ENCODE data around the gene KRTAP10-2.
"Not testable (repeated sequence)": the region's sequence is repeated elsewhere in the genome, so short reads cannot be mapped to it uniquely, and the experiment has no call there.

DNA sequence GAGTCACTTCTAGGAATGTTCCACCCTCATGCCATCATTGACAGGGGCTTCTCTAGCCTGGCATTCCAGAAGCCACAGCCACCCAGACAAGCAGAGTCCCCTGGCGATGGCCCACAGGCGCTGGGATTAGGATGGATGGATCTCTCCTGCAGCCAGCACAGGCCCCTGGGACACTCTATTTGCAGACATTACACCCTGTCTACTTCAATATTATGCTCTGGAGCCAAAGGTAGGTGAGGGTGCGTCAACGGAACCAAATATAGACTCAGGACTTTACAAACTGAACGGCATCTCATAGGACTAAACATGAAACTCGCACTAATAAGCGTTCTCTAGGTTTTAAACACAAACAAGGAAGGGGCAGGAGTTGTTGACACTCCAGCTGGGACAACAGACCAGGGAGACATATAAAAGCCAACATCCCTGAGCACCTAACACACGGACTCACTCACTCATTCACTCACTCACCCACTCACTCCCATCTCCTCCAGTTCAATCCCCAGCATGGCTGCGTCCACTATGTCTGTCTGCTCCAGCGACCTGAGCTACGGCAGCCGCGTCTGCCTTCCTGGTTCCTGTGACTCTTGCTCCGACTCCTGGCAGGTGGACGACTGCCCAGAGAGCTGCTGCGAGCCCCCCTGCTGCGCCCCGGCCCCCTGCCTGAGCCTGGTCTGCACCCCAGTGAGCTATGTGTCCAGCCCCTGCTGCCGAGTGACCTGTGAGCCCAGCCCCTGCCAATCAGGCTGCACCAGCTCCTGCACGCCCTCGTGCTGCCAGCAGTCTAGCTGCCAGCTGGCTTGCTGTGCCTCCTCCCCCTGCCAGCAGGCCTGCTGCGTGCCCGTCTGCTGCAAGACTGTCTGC is 49.0 kb upstream of the KRTAP10-2 start, which contains the start of gene KRTAP10-7:
- TF ChIP-seq, protein P1, sequence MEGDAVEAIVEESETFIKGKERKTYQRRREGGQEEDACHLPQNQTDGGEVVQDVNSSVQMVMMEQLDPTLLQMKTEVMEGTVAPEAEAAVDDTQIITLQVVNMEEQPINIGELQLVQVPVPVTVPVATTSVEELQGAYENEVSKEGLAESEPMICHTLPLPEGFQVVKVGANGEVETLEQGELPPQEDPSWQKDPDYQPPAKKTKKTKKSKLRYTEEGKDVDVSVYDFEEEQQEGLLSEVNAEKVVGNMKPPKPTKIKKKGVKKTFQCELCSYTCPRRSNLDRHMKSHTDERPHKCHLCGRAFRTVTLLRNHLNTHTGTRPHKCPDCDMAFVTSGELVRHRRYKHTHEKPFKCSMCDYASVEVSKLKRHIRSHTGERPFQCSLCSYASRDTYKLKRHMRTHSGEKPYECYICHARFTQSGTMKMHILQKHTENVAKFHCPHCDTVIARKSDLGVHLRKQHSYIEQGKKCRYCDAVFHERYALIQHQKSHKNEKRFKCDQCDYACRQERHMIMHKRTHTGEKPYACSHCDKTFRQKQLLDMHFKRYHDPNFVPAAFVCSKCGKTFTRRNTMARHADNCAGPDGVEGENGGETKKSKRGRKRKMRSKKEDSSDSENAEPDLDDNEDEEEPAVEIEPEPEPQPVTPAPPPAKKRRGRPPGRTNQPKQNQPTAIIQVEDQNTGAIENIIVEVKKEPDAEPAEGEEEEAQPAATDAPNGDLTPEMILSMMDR (IDR thresholded peaks at IDR 0.05 in 2 of 3, conservative IDR thresholded peaks at IDR 0.05 in 1 of 3; ENCODE audit: borderline replicate concordance in 1 of 3, insufficient read depth in 1 of 3, low read depth in 2 of 3, low read length in 2 of 3), result not testable (repeated sequence)
- TF ChIP-seq POLR2AphosphoS5 (IDR thresholded peaks at IDR 0.05; ENCODE audit: low read depth, low read length); POLR2A (IDR thresholded peaks at IDR 0.05; ENCODE audit: borderline replicate concordance, extremely low read depth, insufficient read depth, insufficient read length); SIN3A (IDR thresholded peaks at IDR 0.05; ENCODE audit: low read depth); EZH2phosphoT487 (IDR thresholded peaks at IDR 0.05; ENCODE audit: borderline replicate concordance); JUND (IDR thresholded peaks at IDR 0.05): not testable (repeated sequence)
- TF ChIP-seq, protein P2, sequence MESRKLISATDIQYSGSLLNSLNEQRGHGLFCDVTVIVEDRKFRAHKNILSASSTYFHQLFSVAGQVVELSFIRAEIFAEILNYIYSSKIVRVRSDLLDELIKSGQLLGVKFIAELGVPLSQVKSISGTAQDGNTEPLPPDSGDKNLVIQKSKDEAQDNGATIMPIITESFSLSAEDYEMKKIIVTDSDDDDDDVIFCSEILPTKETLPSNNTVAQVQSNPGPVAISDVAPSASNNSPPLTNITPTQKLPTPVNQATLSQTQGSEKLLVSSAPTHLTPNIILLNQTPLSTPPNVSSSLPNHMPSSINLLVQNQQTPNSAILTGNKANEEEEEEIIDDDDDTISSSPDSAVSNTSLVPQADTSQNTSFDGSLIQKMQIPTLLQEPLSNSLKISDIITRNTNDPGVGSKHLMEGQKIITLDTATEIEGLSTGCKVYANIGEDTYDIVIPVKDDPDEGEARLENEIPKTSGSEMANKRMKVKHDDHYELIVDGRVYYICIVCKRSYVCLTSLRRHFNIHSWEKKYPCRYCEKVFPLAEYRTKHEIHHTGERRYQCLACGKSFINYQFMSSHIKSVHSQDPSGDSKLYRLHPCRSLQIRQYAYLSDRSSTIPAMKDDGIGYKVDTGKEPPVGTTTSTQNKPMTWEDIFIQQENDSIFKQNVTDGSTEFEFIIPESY (IDR thresholded peaks at IDR 0.05; ENCODE audit: extremely low read depth, insufficient replicate concordance, low read length), result not testable (repeated sequence)
- TF ChIP-seq, protein P3, sequence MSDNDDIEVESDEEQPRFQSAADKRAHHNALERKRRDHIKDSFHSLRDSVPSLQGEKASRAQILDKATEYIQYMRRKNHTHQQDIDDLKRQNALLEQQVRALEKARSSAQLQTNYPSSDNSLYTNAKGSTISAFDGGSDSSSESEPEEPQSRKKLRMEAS (IDR thresholded peaks at IDR 0.05), result not testable (repeated sequence)

Data from HCT116 (cell line).